ENCODE results near the gene SHMT1.
A peak's percentile ranks its signal among the peaks of the same experiment; 100 is the strongest.

The SHMT1 gene

DNA sequence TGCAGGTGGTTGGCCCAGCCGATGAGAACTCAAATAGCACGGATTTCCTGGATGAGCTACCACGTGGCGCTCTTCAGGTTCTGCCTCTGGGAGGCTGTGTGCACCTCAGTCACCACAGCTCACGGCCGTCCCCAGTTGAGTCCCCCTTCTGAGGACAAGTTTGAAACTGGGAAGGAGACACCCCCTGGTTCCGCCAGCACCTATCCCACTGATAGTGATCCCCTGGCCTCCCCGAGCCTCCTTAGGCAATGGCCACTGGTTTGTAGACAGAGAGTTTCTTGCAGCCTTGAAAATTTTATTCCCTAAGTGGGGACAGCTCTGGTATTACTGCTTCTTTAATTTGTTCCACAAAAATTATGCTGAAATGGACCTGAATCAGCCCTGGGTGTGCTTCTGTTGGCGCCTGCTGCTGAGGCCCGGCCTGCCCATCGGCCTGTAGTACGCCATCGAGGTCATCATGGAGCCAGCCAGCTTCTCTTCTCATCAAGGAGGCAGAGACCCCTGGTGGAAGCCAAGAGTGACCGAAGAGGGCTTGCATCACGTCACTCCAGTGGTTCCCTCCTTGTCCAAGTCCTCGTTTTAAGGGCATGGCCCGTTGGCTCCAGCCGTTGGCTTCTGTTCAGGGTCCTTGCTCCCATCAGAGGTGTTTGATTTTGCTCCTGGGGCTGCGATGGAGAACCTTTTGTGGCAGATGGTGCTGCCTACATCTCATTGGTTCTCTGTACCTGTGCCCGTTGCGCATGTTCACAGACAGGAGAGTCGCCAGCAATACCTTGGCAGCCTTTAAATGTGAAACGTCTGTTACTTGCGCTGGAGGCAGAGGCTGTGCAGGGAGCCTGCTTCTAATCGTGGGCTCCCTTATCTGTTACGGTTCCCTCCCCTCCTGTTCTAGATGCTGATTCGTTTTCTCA lies 39.0 kb downstream of the SHMT1 start:
- TF ChIP-seq GATA1 (IDR thresholded peaks at IDR 0.05; ENCODE audit: low read depth, low read length) (no peak), POLR2A (IDR thresholded peaks at IDR 0.05; ENCODE audit: low read length) (no peak)
- DNase-seq: no peak

DNA sequence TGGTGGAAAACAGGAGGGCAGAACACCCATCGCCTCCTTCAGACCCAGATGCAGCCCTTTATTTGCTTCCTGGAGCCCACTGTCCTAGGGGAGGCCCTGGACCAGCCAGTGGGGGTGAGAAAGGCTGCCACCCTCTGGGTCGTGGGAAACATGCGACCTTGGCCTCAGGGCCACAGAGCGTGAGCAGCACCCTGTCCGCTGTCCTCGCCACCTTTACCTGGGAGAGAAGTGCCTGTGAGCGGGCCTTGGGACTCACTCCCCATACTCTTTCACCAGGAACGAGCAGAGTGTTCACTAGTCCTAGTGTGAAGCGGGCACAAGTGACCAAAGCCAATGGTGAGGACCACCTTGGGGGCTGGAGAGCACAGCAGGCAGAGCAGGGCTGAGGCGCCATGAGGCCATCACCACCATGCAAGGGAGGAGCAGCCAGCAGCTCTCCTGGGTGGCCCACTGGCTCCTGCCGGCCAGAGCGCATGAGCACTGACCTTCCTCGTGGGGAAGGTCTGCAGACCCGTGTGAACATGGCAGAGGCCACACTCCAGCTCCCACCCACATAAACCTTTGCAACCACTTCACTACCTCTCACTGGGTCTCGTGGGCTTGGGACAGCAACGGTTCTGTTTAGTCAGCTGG lies 39.7 kb downstream of the SHMT1 start:
- TF ChIP-seq GATA1 (IDR thresholded peaks at IDR 0.05; ENCODE audit: low read depth, low read length) (no peak), POLR2A (IDR thresholded peaks at IDR 0.05; ENCODE audit: low read length) (peak; percentile 24)
- no peak for DNase-seq

DNA sequence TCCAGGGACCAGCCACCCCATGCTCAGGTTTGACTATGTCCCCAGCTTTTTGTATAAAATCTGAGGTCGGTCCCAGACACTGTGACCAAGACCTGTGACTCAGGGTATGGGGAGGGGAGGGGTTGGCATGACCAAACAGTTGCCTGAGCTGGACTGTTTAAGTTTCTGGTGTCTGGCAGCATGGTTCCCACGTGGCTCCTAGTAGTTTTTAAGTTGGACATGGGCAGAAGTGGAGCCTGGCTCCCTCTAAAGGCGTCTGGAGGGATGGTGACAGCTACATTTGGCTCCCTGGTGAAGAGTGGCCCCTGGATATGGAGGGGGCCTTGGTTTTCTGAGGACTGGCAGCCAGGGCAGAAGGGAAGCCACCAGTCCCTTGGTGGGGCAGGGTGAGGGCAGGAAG lies 40.3 kb downstream of the SHMT1 start:
- DNase-seq: peak in 1 of 2 experiments; percentile 14
- no peak for TF ChIP-seq GATA1 (IDR thresholded peaks at IDR 0.05; ENCODE audit: low read depth, low read length)
- peak; percentile 34 for TF ChIP-seq POLR2A (IDR thresholded peaks at IDR 0.05; ENCODE audit: low read length)

DNA sequence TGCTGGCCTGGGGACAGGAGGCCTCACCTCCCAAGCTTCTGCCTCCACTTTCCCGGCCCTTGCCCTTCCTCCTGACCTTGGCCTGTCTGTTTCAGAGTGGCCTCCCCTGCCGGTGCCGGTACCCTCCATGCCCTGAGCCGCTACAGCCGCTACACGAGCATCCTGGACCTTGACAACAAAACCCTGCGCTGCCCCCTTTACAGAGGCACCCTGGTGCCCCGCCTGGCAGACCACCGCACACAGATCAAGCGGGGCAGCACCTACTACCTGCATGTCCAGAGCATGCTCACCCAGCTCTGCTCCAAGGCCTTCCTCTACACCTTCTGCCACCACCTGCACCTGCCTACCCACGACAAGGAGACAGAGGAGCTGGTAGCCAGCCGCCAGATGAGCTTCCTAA lies 40.8 kb downstream of the SHMT1 start:
- TF ChIP-seq POLR2A (IDR thresholded peaks at IDR 0.05; ENCODE audit: low read length) (no peak), GATA1 (IDR thresholded peaks at IDR 0.05; ENCODE audit: low read depth, low read length) (no peak)

DNA sequence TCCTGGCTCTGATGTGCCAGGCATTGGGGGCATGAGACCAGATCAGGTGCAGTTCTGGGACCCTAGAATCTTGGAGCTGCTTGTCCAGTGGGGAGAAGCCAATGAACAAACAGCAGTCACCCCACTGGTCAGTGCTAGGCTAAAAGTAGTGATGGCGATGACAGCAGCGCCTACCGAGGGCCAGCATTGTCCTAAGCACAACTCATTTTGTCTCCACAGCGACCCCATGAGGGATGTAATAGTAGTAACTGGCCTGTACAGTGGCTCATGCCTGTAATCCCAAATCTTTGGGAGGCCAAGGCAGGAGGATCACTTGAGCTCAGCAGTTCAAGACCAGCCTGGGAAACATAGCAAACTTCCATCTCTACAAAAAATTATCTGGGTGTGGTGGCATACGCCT lies 42.0 kb downstream of the SHMT1 start:
- peak; percentile 42 to 46 for DNase-seq
- TF ChIP-seq POLR2A (IDR thresholded peaks at IDR 0.05; ENCODE audit: low read length): no peak
- no peak for TF ChIP-seq GATA1 (IDR thresholded peaks at IDR 0.05; ENCODE audit: low read depth, low read length)

More for the DNA sequence above, 40.8 kb downstream of the SHMT1 start:
- DNase-seq: no peak

DNA sequence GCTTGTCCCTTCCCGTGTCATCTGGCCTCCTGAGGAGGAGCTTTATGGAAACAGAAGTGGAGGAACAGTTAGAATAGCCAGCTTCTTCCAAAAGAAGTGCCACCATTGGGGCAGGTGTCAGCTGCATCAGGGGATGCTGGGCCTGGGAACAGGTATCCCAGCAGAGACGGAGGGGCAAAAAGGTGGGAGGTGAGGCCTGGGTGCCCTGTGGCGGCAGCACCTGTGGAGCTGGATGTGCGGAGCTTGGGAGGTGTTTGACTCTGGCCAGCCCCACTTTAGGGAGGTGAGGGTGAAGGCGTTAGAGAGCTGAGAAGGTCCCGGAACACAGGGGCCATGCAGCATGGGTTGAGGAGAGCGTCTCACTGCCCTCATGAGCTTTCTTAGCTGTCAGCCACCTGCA lies 43.0 kb downstream of the SHMT1 start:
- DNase-seq: no peak
- TF ChIP-seq GATA1 (IDR thresholded peaks at IDR 0.05; ENCODE audit: low read depth, low read length): no peak
- no peak for TF ChIP-seq POLR2A (IDR thresholded peaks at IDR 0.05; ENCODE audit: low read length)

DNA sequence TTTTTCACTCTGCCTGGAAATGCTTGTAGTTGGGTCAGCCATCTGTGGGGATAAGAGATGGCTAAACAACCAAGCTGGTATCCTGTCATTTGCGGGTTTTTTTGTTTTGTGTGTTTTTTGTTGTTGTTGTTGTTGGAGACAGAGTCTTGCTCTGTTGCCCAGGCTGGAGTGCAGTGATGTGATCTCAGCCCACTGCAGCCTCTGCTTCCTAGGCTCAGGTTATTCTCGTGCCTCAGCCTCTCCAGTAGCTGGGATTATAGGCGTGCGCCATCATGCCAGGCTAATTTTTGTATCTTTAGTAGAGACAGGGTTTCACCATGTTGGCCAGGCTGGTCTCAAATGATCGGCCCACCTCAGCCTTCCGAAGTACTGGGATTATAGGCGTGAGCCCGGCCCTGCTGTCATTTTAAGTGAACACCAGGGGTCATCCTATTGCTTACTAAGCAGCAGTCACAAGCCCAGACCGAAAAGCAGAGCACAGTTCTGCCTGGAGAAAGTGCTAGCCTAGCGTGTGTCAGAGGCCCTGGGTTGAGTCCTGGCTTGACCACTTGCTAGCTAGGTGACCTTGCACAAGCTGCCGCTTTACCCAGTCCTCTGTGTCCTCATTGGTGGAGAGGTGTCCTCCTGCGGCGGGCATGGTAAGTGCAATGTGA lies 43.6 kb downstream of the SHMT1 start:
- DNase-seq: peak; percentile 41 to 44
- no peak for TF ChIP-seq POLR2A (IDR thresholded peaks at IDR 0.05; ENCODE audit: low read length)
- no peak for TF ChIP-seq GATA1 (IDR thresholded peaks at IDR 0.05; ENCODE audit: low read depth, low read length)

DNA sequence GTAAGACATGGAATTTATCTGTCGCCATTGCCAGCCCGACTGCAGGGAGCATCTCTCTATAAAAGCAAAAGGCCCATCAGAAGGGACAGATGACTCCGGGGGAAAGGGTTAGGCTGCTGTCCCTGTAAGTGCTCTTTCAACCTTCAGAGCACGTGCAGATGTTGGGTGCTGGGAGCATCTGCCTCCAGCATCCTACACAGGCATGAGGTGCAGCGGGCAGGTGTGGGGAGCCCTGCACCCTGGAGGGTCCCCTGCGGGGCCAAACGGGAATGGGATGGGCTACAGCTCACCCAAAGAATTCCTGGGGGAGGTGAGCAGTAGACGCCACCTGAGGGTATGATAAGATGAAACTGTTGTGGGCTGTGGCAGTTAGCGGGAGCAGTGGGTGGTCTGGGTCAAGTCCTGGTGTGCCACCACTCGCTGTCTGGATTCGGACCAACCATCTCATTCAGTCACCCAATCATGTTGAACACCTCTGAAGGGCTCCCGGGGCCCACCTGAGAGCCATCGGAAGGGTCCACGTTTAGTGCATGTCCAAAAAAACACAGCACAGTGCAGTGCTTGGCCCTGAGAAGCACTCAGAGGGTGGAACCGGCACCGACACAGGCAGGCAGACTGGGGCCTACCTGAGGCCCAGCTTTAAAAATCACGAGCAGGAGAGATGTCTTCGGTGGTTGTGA lies 44.4 kb downstream of the SHMT1 start:
- DNase-seq: no peak
- TF ChIP-seq POLR2A (IDR thresholded peaks at IDR 0.05; ENCODE audit: low read length) (no peak), GATA1 (IDR thresholded peaks at IDR 0.05; ENCODE audit: low read depth, low read length) (no peak)

DNA sequence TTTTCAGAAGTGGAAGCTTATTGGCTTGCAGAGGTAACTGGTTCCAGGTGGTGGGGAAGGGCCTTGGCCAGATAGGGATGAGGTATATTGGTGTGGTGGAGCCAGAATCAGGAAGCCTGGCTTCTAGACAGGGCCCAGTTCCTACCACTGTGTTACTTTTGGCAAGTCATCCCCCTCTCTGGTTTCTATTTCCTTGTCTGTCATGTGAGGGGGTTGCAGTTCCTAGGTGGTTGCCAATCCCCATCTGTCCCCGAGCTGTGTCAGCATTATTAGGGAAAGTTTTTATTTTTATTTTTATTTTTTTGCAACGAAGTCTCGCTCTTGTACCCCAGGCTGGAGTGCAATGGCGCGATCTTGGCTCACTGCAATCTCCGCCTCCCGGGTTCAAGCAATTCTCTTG lies 45.2 kb downstream of the SHMT1 start:
- no peak for TF ChIP-seq GATA1 (IDR thresholded peaks at IDR 0.05; ENCODE audit: low read depth, low read length)
- DNase-seq: no peak

DNA sequence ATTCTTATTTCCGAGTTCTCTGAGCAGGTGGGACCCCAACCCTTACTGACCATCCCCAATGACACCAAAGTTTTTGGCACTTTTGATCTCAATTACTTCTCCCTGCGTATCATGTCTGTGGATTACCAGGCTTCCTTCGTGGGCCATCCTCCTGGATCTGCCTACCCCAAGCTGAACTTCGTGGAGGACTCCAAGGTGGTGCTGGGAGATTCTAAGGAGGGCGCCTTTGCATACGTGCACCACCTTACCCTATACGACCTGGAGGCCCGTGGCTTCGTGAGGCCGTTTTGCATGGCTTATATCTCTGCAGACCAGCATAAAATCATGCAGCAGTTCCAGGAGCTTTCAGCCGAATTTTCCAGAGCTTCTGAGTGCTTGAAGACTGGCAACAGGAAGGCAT lies 47.4 kb downstream of the SHMT1 start:
- TF ChIP-seq GATA1 (IDR thresholded peaks at IDR 0.05; ENCODE audit: low read depth, low read length) (no peak), POLR2A (IDR thresholded peaks at IDR 0.05; ENCODE audit: low read length) (no peak)
- DNase-seq: no peak

DNA sequence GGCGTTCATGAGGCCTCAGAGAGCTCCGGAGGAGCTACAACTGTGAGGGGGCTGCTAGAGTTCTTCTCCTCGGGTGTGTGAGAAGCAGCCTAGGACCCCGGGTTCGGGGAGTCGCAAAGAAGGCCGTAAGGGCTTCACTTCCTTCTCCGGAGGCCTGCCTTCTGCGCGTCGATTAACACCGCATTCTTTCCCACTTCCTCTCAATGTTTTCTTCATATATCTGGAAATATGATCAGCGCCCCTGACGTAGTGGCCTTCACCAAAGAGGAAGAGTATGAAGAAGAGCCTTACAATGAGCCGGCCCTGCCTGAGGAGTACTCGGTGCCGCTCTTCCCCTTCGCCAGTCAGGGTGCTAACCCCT lies 47.8 kb downstream of the SHMT1 start:
- peak in 1 of 2 experiments; percentile 71 for DNase-seq
- no peak for TF ChIP-seq GATA1 (IDR thresholded peaks at IDR 0.05; ENCODE audit: low read depth, low read length)
- TF ChIP-seq POLR2A (IDR thresholded peaks at IDR 0.05; ENCODE audit: low read length): no peak

DNA sequence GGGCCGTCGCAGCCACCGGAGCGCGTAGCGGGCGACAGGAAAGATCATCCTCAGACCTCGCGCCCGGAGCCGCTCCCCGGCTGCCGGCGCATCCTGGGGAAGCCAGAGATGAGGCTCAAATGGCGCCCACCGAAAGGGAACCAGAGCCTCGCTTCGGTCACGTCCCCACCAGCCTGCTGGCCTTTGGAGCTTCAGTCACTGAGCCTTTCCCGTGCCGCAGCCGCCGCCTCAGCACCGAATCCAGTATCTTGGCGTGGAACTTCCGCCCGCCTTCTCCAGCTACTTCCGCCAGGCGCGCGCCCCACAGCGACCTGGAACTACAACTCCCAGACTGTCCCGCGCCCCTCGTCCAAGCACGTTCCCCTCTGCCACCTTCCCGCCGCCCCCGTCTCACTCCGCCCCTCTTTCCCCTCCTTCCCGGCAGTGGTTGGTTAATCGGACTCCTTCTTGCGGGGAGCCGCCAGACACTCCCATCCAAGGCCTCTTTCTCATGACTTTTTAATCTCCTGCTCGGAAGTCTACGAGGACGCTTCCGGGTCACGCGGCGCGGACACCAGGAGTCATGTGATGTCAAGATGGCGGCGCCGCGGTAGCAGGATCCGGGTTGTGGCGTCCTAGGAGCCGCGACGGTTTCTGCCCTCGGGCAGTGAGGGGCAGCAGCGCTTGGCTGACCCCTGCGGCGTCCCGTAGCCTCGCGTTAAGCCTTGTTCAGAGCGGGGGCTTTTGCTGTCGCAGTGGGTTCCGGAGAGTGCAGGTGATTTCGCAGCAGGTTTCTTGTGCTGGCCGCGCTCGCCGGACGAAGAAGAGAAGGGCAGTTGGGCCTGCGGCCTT lies 48.4 kb downstream of the SHMT1 start, which contains the start of the genes SMCR8 and TOP3A:
Gene SMCR8 (plus strand): TSS at position 563 of the 831 bp plus-strand sequence. CDS start 497 bp downstream, outside the sequence.
Gene TOP3A (minus strand): TSS at position 264 of the 831 bp plus-strand sequence. CDS start 216 bp downstream, at position 48.
- TF ChIP-seq POLR2A (IDR thresholded peaks at IDR 0.05; ENCODE audit: low read length) (peak; percentile 69), GATA1 (IDR thresholded peaks at IDR 0.05; ENCODE audit: low read depth, low read length) (no peak)

More for the DNA sequence above, 48.4 kb downstream of the SHMT1 start, which contains the start of the genes SMCR8 and TOP3A:
- DNase-seq: peak; percentile 99

Measured in erythroblast (primary cell).